Epithelial cell of proximal tubule (primary cell): Measurements from ENCODE around the gene UBC. TPM values are rescaled to one million over a fixed set of nuclear protein-coding genes. Genes with fewer than 3 reads are reported as not detected.

Source experiments
- DNase-seq: peaks from one replicate; pipeline ENCODE4 v3.0.0-alpha.2; 2011; ENCODE audit warnings: low read depth
- H3K4me3 ChIP-seq: 2 replicates; pipeline ENCODE4 v1.5.1; 2011; ENCODE audit warnings: low read depth, mild to moderate bottlenecking, low read length
- total RNA-seq: library from RNA; depleted of rRNA; stranded (reverse); fragments of >200 nt; gene quantifications from 2 replicates; pipeline ENCODE4 v1.2.3, GENCODE V29; 2015
- TF ChIP-seq, protein P1 (sequence below): conservative IDR thresholded peaks from 2 replicates; pipeline ENCODE4 v1.5.1; 2012; ENCODE audit warnings: low read depth, mild to moderate bottlenecking, low read length

UBC gene
- total RNA-seq, 1 donor from 2014 or later, result 827 TPM

- no peak overlapping the region for H3K4me3 ChIP-seq
- TF ChIP-seq, protein P1, sequence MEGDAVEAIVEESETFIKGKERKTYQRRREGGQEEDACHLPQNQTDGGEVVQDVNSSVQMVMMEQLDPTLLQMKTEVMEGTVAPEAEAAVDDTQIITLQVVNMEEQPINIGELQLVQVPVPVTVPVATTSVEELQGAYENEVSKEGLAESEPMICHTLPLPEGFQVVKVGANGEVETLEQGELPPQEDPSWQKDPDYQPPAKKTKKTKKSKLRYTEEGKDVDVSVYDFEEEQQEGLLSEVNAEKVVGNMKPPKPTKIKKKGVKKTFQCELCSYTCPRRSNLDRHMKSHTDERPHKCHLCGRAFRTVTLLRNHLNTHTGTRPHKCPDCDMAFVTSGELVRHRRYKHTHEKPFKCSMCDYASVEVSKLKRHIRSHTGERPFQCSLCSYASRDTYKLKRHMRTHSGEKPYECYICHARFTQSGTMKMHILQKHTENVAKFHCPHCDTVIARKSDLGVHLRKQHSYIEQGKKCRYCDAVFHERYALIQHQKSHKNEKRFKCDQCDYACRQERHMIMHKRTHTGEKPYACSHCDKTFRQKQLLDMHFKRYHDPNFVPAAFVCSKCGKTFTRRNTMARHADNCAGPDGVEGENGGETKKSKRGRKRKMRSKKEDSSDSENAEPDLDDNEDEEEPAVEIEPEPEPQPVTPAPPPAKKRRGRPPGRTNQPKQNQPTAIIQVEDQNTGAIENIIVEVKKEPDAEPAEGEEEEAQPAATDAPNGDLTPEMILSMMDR, result no peak
- DNase-seq, result no peak
These were observed 38.4 kb upstream of the UBC start for GRCh38 chr12:124952801-124953200.

- no peak overlapping the region for H3K4me3 ChIP-seq
- DNase-seq, result no peak
- TF ChIP-seq, protein P1, result no peak
These were observed 37.8 kb upstream of the UBC start for GRCh38 chr12:124952295-124952694.

GRCh38 chr12:124949779-124950728 is 35.6 kb upstream of the UBC start:
- H3K4me3 ChIP-seq, result no peak overlapping the region
- TF ChIP-seq, protein P1, result no peak
- no peak for DNase-seq

DNA sequence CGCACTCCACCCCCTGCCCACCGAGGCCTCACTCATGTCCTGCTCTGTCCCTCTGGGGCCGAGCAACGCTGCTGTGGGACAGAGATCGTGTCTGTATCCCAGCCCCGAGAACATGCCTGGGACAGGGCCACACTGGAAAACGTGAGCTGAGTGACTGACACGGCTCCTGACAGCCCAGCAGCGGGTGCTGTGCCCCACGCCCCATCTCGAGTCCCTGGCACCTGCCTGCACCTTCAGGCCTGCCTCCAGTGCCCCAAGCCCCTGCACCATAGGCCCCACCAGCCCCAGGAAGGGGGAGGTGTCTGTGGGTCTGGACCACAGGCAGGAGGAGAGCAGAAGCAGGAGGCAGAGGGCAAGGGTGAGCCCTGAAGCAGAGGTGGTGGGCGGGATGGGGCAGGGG is 34.6 kb upstream of the UBC start:
- TF ChIP-seq, protein P1, result no peak
- no peak overlapping the region for H3K4me3 ChIP-seq
- DNase-seq, result no peak

DNA sequence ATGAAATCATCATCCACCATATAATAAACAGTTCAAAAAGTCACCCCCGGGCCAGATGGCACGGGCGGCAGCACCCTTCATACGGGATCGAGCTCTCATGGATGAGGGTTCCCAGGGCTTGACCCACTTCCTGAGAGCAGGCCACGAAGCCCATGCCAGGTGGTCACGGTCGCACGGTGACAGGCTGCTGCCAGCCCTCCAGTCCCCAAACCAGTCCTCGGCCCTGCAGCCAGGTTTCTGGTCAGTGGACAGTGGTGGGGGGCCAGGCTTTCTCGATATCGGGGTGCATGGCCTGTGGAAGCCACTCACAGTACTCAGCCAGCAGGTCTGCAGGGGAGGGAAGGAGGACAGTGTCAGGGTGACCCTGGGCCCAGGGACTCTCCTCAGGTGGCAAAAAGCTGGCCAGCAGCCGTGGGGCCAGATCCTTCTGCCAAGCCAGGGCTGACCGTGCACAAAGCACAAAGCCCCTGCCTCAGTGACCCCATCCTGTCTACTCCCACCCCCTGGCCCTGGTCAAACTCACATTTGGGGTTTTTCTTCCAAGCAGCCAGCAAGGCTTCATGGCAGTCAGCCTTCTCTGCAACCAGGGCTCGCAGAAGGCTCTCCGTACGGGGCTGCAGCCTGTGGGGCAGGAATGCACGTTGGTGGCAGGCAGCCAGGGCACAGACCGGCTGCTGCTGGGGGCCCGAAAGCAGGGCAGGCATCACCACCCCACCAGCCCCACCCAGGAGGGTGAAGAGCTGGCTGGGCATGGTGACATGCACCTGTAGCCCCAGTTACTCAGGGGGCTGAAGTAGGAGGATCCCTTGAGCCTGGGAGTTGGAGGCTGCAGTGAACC is 33.3 kb upstream of the UBC start:
- no peak for DNase-seq
- TF ChIP-seq, protein P1, result no peak
- no peak overlapping the region for H3K4me3 ChIP-seq

GRCh38 chr12:124947013-124947412 is 32.6 kb upstream of the UBC start:
- no peak for DNase-seq
- TF ChIP-seq, protein P1, result no peak
- H3K4me3 ChIP-seq, result no peak overlapping the region
